DOHH2 (cell line): ENCODE results near the gene PKHD1.
A peak's percentile ranks its signal among the peaks of the same experiment; 100 is the strongest.
"Not testable (repeated sequence)": the region's sequence is repeated elsewhere in the genome, so short reads cannot be mapped to it uniquely, and the experiment has no call there.

Experiments used
- H3F3A ChIP-seq: fragments of 200-600 bp; sonication (generic), shearing (Covaris generic); 2 replicates; pipeline ENCODE4 v1.6.0; 2016; ENCODE audit warnings: antibody characterized with exemption, mild to moderate bottlenecking; ENCODE audit not compliant: control insufficient read depth, insufficient read depth
- H3K27ac ChIP-seq: fragments of 200-600 bp; sonication (generic); 2 replicates; pipeline ENCODE4 v1.5.1; 2014; ENCODE audit warnings: low read depth, mild to moderate bottlenecking, low read length, moderate library complexity
- H3K27me3 ChIP-seq: fragments of 200-600 bp; sonication (generic); 2 replicates; pipeline ENCODE4 v1.6.1; 2014; ENCODE audit warnings: mild to moderate bottlenecking, low read length, mixed read lengths; ENCODE audit not compliant: control insufficient read depth
- H3K36me3 ChIP-seq: fragments of 200-600 bp; sonication (generic); 2 replicates; pipeline ENCODE4 v1.6.1; 2014; ENCODE audit warnings: mild to moderate bottlenecking, low read length, moderate library complexity, mixed read lengths; ENCODE audit not compliant: control insufficient read depth
- H3K4me1 ChIP-seq: fragments of 200-600 bp; sonication (generic); 2 replicates; pipeline ENCODE4 v1.6.1; 2014; ENCODE audit warnings: mild to moderate bottlenecking, low read length, mixed read lengths; ENCODE audit not compliant: control insufficient read depth
- H3K4me2 ChIP-seq: fragments of 200-600 bp; sonication (generic); 2 replicates; pipeline ENCODE4 v1.6.0; 2014; ENCODE audit warnings: mild to moderate bottlenecking, low read length, moderate library complexity
- H3K4me3 ChIP-seq: fragments of 200-600 bp; sonication (generic); 2 replicates; pipeline ENCODE4 v1.5.1; 2014; ENCODE audit warnings: mild to moderate bottlenecking, low read length, mixed read lengths
- H3K79me2 ChIP-seq: fragments of 200-600 bp; sonication (generic); 2 replicates; pipeline ENCODE4 v1.6.1; 2014; ENCODE audit warnings: mild to moderate bottlenecking, low read length, mixed read lengths; ENCODE audit not compliant: control insufficient read depth
- H3K9me2 ChIP-seq: fragments of 200-600 bp; sonication (generic); replicated peaks from 2 replicates; pipeline ENCODE4 v1.6.1; 2014; ENCODE audit warnings: mild to moderate bottlenecking, low read length, mixed read lengths; ENCODE audit not compliant: control insufficient read depth
- H3K9me3 ChIP-seq: fragments of 200-600 bp; sonication (generic); 2 replicates; pipeline ENCODE4 v1.6.1; 2014; ENCODE audit warnings: antibody characterized with exemption, low read length, mixed read lengths; ENCODE audit not compliant: control insufficient read depth, insufficient read depth
- H4K20me1 ChIP-seq: fragments of 200-600 bp; sonication (generic); 2 replicates; pipeline ENCODE4 v1.6.0; 2014; ENCODE audit warnings: low read depth, mild to moderate bottlenecking, antibody characterized with exemption, low read length, moderate library complexity; ENCODE audit not compliant: control insufficient read depth, insufficient read depth
- EZH2phosphoT487 ChIP-seq: fragments of 200-600 bp; sonication (generic); IDR thresholded peaks from 2 replicates; pipeline ENCODE4 v1.6.1; 2017; ENCODE audit warnings: borderline replicate concordance, mild to moderate bottlenecking, antibody characterized with exemption, low read length, moderate library complexity, mixed read lengths
- TF ChIP-seq, protein P1 (sequence below): fragments of 200-600 bp; sonication (generic); IDR thresholded peaks from one replicate; pipeline ENCODE4 v1.5.1; 2014; ENCODE audit warnings: antibody characterized with exemption, mild to moderate bottlenecking, low read depth, low read length; ENCODE audit not compliant: poor library complexity, severe bottlenecking

The PKHD1 gene

GRCh38 chr6:51855310-51856082, 231.9 kb downstream of the PKHD1 start:
- H3K9me2 ChIP-seq = no peaks in the 10 kb centered on the region
- no peaks in the 10 kb centered on the region for H4K20me1 ChIP-seq
- H3K27me3 ChIP-seq = peaks cover 3% of the 10 kb centered on the region; the same call in 1 of the 2 replicates
- TF ChIP-seq EZH2phosphoT487 = no peak
- TF ChIP-seq, protein P1, sequence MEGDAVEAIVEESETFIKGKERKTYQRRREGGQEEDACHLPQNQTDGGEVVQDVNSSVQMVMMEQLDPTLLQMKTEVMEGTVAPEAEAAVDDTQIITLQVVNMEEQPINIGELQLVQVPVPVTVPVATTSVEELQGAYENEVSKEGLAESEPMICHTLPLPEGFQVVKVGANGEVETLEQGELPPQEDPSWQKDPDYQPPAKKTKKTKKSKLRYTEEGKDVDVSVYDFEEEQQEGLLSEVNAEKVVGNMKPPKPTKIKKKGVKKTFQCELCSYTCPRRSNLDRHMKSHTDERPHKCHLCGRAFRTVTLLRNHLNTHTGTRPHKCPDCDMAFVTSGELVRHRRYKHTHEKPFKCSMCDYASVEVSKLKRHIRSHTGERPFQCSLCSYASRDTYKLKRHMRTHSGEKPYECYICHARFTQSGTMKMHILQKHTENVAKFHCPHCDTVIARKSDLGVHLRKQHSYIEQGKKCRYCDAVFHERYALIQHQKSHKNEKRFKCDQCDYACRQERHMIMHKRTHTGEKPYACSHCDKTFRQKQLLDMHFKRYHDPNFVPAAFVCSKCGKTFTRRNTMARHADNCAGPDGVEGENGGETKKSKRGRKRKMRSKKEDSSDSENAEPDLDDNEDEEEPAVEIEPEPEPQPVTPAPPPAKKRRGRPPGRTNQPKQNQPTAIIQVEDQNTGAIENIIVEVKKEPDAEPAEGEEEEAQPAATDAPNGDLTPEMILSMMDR = peak; percentile 71
- H3K4me3 ChIP-seq = no peak overlapping the region
- no peak overlapping the region for H3K27ac ChIP-seq
- no peaks in the 10 kb centered on the region for H3K9me3 ChIP-seq
- no peaks in the 10 kb centered on the region for H3K79me2 ChIP-seq
- no peaks in the 10 kb centered on the region for H3F3A ChIP-seq
- H3K4me1 ChIP-seq = no peaks in the 10 kb centered on the region
- H3K36me3 ChIP-seq = no peaks in the 10 kb centered on the region
- no peak overlapping the region for H3K4me2 ChIP-seq

DNA sequence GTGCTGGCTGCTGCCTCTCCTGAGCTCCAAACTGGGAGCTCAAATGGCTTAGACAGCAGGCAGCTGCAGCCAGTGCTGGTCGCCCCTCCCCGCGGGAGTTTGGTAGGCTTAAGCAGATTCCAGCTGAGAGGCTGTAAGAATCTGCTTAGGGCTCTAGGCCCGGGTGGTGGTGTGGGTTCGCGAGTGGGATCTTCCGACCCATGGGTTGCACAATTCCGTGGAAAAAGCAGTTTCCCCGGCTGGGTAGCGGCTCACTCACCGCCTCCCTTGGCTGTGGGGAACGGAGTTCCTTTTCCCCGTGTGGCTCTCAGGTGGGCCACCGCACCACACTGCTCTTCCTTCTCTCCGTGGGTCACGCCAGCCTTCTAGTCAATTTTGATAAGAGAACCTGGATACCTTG, 232.5 kb downstream of the PKHD1 start:
- Histone ChIP-seq H3K9me3 (no peaks in the 10 kb centered on the region), H4K20me1 (no peaks in the 10 kb centered on the region), H3K36me3 (no peaks in the 10 kb centered on the region), H3K4me2 (no peak overlapping the region), H3K79me2 (no peaks in the 10 kb centered on the region), H3K27me3 (peaks cover 3% of the 10 kb centered on the region; the same call in 1 of the 2 replicates), H3K27ac (no peak overlapping the region), H3K4me3 (no peak overlapping the region), H3F3A (no peaks in the 10 kb centered on the region), H3K4me1 (no peaks in the 10 kb centered on the region), H3K9me2 (no peaks in the 10 kb centered on the region)
- TF ChIP-seq EZH2phosphoT487 = no peak
- TF ChIP-seq, protein P1 = no peak

- H3K4me3 ChIP-seq = no peak overlapping the region
- H3K9me2 ChIP-seq = no peaks in the 10 kb centered on the region
- H3K4me1 ChIP-seq = no peaks in the 10 kb centered on the region
- H3F3A ChIP-seq = no peaks in the 10 kb centered on the region
- H3K4me2 ChIP-seq = no peak overlapping the region
- no peaks in the 10 kb centered on the region for H3K9me3 ChIP-seq
- TF ChIP-seq, protein P1 = no peak
- no peak for TF ChIP-seq EZH2phosphoT487
- peaks cover 3% of the 10 kb centered on the region; the same call in 1 of the 2 replicates for H3K27me3 ChIP-seq
- no peaks in the 10 kb centered on the region for H3K36me3 ChIP-seq
- H3K27ac ChIP-seq = no peak overlapping the region
- no peaks in the 10 kb centered on the region for H4K20me1 ChIP-seq
- no peaks in the 10 kb centered on the region for H3K79me2 ChIP-seq
Observed at GRCh38 chr6:51854347-51854746, 233.1 kb downstream of the PKHD1 start.

- H4K20me1 ChIP-seq, H3K79me2 ChIP-seq, H3K4me3 ChIP-seq, H3K27me3 ChIP-seq, H3K36me3 ChIP-seq, H3K9me3 ChIP-seq, H3K4me2 ChIP-seq, H3K4me1 ChIP-seq, H3K27ac ChIP-seq, H3K9me2 ChIP-seq, H3F3A ChIP-seq: not testable (repeated sequence)
Observed at GRCh38 chr6:51853109-51853508, 234.3 kb downstream of the PKHD1 start.
